Lower leg skin (tissue), 3 donors: ENCODE measurements around the gene CTNND2.

Source experiments
- CTCF ChIP-seq, 3 donors: fragments of 450-650 bp; IDR thresholded peaks; one replicate each; pipeline ENCODE4 v1.5.1; 2016; ENCODE audit warnings: antibody characterized with exemption in 3 of 3, mild to moderate bottlenecking in 3 of 3, moderate library complexity in 2 of 3
- POLR2A ChIP-seq, 2 donors: fragments of 450-650 bp; IDR thresholded peaks; one replicate each; pipeline ENCODE4 v1.6.1; 2016 to 2017; ENCODE audit warnings: antibody characterized with exemption in 2 of 2, mild to moderate bottlenecking in 1 of 2, moderate library complexity in 1 of 2

- TF ChIP-seq POLR2A (IDR thresholded peaks at IDR 0.05) (no peak), CTCF (IDR thresholded peaks at IDR 0.05) (no peak)
These were observed 592.5 kb downstream of the CTNND2 start for GRCh38 chr5:11311731-11312130.
